DND-41 (cell line): ENCODE data around the gene SCD.

Experiments
- EZH2 ChIP-seq: IDR thresholded peaks from 3 replicates; pipeline ENCODE4 v1.6.1; 2012; ENCODE audit warnings: borderline replicate concordance, low read depth, mild to moderate bottlenecking, moderate library complexity, low read length, inconsistent platforms; ENCODE audit not compliant: severe bottlenecking
- TF ChIP-seq, protein P1 (sequence below): IDR thresholded peaks from 2 replicates; pipeline ENCODE4 v1.5.1; 2012; ENCODE audit warnings: borderline replicate concordance, low read length, moderate library complexity, mild to moderate bottlenecking; ENCODE audit not compliant: poor library complexity, severe bottlenecking; ENCODE audit errors: extremely low read depth

DNA sequence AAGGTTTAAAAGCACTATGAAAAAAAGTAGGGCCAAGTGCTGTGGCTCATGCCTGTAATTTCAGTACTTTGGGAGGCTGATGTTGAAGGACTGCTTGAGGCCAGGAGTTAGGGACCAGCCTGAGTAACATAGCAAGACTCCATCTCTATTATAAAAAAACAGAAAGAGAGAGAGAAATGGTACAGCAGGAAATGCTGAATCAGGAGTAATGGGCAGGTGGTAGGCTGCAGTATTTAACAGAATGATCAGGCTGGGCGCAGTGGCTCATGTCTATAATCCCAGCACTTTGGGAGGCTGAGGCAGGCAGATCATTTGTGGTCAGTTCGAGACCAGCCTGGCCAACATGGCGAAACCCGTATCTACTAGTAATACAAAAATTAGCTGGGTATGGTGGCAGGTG is 49.6 kb downstream of the SCD start:
- TF ChIP-seq, protein P1, sequence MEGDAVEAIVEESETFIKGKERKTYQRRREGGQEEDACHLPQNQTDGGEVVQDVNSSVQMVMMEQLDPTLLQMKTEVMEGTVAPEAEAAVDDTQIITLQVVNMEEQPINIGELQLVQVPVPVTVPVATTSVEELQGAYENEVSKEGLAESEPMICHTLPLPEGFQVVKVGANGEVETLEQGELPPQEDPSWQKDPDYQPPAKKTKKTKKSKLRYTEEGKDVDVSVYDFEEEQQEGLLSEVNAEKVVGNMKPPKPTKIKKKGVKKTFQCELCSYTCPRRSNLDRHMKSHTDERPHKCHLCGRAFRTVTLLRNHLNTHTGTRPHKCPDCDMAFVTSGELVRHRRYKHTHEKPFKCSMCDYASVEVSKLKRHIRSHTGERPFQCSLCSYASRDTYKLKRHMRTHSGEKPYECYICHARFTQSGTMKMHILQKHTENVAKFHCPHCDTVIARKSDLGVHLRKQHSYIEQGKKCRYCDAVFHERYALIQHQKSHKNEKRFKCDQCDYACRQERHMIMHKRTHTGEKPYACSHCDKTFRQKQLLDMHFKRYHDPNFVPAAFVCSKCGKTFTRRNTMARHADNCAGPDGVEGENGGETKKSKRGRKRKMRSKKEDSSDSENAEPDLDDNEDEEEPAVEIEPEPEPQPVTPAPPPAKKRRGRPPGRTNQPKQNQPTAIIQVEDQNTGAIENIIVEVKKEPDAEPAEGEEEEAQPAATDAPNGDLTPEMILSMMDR: no peak
- TF ChIP-seq EZH2: no peak
